DMS79 (cell line): ENCODE measurements around the gene AIFM3.
"Not testable (repeated sequence)": the region's sequence is repeated elsewhere in the genome, so short reads cannot be mapped to it uniquely, and the experiment has no call there.

Experiments used
- DNase-seq: peaks from one replicate; lab custom pipeline; 2025; lab: John Stamatoyannopoulos, UW

AIFM3 gene, protein sequence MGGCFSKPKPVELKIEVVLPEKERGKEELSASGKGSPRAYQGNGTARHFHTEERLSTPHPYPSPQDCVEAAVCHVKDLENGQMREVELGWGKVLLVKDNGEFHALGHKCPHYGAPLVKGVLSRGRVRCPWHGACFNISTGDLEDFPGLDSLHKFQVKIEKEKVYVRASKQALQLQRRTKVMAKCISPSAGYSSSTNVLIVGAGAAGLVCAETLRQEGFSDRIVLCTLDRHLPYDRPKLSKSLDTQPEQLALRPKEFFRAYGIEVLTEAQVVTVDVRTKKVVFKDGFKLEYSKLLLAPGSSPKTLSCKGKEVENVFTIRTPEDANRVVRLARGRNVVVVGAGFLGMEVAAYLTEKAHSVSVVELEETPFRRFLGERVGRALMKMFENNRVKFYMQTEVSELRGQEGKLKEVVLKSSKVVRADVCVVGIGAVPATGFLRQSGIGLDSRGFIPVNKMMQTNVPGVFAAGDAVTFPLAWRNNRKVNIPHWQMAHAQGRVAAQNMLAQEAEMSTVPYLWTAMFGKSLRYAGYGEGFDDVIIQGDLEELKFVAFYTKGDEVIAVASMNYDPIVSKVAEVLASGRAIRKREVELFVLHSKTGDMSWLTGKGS

DNA sequence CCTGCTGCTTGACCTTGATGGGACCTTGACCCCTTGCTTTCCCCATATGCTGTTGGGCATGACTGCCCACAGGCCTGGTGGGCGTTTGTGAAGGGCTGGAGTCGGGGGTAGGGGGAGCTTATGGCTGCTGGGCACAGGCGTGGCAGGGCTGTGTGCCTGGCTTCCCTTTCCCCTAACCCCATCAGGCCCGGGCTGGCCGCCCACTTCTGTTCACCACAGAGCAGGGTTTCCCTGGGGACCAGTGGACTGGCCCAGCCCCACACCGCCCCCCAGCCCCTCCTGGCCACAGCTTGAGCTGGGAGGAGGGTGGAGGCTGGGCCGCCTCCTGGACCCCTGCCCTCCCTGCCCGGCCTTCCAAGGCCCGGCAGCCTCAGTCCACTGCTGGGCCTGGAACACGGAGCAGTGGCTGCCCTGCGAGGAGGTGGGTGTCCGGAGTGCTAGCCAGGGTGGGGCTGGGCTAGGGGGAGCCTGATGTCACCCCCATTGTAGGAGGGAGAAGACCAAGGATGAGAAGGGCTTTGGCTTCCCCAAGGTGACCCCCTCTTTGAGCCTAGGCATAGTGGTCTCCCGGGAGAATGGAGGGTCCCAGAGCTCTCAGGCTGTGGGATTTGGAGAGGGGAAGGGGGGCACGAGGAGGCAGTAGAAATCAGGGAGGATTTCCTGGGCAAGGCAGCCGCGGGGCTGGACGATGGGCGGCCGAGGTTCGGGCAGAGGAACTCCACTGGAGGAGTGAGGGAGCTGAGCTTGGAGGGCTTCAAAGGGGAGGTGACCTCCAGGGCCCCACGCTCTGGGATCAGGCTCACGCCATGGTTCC lies at the start of gene AIFM3:
Gene AIFM3 (plus strand): TSS at position 373 of the 814 bp plus-strand sequence. CDS start 690 bp downstream, outside the sequence.
- DNase-seq: no peak

DNA sequence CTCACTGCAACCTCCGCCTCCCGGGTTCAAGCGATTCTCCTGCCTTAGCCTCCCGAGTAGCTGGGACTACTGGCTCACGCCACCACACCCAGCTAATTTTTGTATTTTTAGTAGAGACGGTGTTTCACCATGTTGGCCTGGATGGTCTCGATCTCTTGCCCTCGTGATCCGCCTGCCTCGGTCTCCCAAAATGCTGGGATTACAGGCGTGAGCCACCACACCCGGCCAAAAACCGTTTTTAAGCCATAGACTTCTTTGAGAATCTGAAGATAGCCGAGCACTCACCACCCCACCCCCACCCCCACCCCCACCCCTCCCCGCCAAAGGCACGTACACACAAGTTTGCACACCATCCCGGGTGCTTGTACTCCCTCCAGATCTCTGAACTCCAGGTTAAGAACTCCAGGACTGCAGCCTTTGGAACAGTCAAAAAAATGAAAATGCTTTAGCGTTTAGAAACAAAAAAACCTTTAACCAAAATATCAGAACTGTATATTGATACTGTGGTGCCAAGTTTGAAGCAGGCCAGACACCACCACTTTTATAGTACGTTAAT lies 48.3 kb upstream of the AIFM3 start:
- DNase-seq: no peak

DNA sequence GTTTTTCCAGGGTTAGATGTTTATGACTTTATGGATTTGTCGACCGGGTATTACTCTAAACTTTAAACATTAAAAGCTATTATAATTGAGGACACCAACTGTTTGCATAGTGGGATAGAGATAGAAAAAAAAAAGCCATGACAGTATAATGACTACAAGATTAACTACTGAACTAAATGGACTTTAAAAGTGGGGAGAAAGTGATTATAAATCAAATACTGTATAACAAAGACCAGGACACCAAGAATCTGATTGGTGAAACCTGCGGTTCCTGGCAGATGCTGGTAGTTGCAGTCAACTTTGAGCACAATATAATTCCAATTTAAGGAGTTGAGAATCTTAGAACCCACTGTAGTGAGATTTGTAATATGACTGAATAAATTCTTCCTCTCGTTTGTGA lies 47.3 kb upstream of the AIFM3 start:
- no peak for DNase-seq

DNA sequence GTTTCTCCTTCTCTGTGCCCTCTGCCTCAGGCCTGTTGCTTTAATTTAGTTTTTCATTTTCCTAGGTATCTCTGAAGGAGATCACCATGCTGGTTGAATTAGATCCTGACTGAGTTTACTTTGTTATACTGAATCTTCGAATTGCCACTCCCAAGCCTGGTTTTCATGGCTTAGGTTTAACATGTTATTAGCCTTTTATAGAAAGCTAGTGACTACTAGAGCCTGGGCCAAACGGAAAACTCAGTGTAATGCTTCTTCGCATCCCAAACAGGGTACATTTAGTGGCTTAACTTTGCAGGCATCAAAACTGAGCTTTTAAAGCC lies 46.2 kb upstream of the AIFM3 start:
- DNase-seq: no peak

DNA sequence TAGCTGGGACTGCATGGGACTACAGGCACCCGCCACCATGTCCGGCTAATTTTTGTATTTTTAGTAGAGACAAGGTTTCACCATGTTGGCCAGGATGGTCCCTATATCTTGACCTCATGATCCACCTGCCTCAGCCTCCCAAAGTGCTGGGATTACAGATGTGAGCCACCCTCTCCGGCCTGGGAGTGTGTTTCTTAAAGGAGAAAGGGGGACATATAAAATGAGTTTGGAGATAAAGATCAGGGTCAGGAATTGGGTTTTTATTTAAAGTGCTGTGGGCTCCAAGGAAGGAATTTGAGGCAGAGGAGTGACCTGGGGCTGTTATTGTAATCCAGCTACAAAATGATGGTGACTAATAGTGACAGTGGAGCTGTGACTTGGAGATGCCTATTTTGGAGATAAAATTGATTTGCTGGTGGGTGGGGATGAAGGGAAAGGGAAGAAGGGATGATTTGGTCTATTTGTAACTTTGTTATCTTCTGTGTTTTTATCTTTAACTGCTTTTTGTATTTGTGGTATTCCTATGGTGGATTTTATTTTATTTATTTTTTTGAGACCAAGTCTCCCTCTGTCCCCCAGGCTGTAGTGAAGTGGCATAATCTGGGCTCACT lies 44.8 kb upstream of the AIFM3 start:
- no peak for DNase-seq

DNA sequence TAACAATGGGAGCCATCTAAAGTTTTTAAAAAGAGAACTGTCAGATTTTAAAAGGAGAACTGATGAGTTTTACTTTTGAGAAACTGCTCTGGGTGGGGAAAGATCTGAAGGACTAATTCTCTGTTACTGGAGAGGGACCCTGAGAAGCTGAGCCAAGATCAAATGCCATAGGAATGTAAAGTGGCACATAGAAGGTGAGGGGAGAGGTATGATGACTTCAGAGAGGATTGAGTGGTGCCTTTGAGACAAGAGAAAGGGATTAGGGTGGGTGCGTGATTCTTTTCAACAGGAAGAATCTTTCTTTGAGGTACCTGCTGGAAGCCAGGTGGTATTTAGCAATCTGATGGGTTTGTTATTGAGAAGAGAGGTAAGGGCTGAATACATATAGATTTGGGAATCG lies 40.8 kb upstream of the AIFM3 start:
- DNase-seq: no peak

DNA sequence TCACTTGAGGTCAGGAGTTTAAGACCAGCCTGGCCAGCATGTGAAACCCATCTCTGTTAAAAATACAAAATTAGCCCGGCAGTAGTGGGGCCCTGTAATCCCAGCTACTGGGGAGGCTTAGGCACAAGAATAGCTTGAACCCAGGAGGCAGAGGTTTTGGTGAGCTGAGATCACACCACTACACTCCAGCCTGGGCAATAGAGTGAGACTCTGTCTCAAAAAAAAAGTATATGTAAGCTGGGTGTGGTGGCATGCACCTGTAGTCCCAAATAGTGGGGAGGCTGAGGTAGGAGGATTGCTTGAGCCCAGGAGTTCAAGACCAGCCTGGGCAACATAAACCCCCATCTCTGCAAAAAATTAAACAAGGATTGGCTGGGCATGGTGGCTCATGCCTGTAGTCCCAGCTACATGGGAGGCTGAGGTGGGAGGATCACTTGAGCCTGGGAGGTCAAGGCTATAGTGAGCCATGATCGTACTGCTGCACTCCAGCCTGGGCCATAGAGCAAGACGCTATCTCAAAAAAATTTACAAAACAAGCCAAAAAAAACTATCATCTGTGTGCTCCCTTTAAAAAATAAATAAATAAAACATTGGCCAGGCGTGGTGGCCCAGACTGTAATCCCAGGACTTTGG lies 39.0 kb upstream of the AIFM3 start:
- DNase-seq: no peak

DNA sequence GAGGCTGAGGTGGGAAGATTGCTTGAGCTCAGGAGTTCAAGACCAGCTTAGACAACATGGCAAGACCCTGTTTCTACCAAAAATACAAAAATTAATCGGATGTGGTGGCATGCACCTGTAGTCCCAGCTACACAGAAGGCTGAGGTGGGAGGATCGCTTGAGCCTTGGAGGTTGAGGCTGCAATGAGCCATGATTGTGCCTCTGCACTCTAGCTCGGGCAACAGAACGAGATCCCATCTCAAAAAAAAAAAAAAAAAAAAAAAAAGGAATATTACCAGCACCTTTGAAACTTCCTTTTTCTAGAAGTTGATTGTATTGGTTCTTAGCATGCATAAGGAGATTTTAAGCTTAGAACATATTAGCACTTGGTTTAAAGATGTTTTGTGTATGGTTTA lies 38.5 kb upstream of the AIFM3 start:
- DNase-seq: no peak

DNA sequence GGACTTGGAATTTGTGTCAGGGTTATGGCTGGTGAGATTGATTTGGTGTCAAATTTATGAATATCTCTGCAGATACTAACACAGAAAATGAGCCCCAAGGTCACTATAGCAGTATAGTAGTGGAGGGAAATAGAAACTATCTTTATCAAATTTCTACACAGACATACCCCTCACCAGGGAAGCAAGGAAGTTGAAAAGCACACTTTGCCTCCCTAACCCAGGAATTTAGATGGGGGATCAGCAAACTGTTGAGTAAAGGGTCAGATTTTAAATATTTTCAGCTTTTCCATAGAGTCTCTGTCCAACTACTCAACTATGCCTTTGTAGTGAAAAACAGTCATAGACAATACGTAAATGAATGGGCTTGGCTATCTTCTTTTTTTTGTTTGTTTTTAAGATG lies 37.1 kb upstream of the AIFM3 start:
- no peak for DNase-seq

DNA sequence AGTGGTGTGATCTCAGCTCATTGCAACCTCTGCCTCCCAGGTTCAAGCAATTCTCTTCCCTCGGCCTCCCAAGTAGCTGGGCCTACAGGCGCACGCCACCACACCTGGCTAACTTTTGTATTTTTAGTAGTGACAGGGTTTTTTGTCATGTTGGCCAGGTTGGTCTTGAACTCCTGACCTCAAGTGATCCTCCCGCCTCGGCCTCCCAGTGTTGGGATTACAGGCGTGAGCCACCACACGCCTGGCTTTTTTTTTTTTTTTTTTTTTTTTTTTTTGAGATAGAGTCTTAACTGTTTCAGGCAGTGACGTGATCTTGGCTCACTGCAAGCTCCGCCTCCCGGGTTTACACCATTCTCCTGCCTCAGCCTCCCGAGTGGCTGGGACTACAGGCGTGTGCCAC lies 36.6 kb upstream of the AIFM3 start:
- not testable (repeated sequence) for DNase-seq

DNA sequence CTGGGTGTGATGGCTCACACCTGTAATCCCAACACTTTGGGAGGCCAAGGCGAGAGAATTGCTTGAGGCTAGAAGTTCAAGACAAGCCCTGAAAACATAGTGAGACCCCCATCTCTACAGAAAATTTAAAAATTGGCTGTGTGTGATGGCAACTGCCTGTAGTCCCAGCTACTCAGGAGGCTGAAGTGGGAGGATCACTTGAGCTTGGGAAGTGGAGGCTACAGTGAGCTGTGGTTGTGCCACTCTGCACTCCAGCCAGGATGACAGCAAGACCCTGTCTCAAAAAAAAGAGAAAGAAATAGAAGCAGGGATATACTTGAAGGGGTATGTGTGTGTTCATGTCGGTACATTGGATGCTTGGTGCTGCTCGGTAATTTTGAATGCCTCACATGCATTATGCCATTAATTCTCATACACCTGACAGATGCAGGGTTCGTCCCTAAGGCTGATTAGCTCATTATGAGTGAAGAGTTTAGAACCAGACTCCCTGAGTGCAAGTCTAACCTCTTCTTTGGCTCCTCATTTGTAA lies 35.9 kb upstream of the AIFM3 start:
- no peak for DNase-seq

DNA sequence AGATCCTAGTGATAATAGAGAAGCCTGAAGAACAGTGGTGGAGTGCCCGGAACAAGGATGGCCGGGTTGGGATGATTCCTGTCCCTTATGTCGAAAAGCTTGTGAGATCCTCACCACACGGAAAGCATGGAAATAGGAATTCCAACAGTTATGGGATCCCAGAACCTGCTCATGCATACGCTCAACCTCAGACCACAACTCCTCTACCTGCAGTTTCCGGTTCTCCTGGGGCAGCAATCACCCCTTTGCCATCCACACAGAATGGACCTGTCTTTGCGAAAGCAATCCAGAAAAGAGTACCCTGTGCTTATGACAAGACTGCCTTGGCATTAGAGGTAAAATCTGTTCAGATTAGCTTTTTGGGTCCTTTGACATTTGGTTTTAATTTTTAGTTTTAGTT lies 33.1 kb upstream of the AIFM3 start:
- no peak for DNase-seq

DNA sequence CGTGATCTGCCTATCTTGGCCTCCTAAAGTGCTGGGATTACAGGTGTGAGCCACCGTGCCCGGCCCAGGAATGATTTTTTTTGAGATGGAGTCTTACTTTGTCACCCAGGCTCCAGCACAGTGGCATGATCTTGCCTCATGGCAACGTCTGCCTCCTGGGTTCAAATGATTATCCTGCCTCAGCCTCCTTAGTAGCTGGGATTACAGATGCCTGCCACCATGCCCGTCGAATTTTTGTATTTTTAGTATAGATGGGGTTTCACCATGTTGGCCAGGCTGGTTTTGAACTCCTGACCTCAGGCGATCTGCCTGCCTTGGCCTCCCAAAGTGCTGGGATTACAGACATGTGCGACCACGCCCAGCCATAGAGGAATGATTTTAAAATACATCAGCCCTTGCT lies 32.0 kb upstream of the AIFM3 start:
- DNase-seq: not testable (repeated sequence)

DNA sequence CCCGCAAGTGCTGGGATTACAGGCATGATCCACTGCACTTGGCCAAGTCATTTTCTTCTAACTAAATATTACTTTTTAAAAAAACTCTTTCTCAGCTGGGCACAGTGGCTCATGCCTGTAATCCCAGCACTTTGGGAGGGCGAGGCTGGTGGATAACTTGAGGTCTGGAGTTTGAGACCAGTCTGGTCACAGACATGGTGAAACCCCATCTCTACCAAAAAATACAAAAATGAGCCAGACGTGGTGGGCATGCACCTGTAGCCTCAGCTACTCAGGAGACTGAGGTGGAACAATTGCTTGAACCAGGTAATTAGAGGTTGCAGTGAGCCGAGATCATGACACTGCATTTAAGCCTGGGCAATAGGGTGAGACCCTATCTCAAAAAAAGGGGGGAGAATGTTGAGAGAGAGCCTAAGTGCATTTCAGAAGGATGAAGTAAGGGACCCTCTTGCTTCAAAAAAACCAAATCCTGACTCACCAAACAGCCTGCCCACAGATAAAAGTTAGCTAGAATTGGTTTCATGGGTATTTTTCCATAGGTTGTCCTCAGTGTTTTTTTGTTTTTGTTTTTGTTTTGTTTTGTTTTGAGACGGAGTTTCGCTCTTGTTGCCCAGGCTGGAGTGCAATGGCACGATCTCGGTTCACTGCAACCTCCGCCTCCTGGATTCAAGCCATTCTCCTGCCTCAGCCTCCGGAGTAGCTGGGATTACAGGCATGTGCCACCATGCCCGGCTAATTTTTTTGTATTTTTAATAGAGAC lies 31.1 kb upstream of the AIFM3 start:
- DNase-seq: not testable (repeated sequence)

DNA sequence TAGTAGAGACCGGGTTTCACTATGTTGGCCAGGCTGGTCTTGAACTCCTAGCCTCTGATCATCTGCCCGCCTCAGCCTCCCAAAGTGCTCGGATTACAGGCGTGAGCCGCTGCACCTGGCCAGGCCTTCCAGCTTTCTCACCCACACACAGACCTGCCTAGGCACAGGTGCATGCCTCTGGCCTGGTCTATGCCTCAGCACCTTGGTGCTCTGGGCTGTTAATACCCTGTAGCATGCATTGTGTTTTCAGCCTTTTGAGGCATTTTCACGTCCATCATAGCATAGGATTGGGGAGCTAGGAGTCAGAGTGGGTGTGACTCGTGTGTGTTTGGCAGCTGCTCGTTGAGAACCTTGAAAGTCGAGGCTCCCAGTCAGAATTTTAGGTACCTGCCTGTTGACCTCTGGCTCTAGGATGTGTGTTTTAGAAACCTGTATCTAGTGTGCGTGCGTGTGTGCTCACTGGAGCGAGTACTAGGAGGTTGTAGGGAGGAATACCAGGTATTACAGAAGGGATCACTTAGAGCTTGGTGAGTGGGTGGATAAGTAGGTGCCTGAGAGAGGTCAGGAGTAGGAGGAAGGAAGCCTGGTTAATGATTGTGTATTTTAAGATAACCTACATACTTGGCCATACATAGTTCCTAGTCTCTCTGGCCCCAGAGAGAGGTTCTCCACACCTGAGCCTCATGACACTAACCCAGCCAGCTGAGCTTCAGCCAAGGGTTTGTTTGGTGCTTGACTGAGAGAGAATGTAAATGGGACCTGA lies 29.8 kb upstream of the AIFM3 start:
- no peak for DNase-seq

DNA sequence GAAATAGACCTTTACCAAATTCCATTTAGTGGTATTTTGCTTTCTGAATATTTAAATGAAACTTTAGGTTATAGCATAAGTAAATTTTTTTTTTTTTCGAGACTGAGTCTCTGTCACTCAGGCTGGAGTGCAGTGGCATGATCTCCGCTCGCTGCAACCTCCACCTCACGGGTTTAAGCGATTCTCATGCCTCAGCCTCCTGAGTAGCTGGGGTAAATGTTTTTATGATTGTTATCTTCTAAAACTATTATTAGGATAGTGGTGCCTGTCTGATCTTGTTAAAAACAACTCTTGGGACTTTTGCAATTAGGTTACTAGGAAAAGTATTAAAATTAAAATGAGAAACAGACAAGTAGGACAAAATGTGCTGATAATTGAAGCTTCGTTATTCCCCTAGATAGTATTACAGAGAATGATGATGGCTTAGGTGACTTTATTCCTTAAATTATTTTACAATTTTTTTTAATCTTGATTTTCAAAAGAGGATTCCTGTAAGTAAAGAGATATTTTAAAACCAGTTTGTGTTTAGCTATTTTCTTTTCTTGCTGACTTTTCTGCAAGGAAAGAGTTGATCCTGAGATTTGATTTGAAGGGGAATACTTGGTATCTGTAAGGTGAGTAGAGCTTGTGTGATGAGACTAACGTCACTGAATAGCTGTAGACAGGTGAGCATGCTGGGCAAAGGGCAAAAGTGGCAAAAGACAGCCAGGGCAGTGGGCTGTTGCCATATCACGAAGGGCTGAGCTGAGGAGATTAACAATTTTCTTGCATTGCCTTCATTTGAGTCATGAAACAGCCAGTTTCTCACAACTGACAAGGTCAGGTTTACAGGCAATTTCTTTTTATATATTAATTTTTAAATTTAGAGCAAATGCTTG lies 29.0 kb upstream of the AIFM3 start:
- no peak for DNase-seq

DNA sequence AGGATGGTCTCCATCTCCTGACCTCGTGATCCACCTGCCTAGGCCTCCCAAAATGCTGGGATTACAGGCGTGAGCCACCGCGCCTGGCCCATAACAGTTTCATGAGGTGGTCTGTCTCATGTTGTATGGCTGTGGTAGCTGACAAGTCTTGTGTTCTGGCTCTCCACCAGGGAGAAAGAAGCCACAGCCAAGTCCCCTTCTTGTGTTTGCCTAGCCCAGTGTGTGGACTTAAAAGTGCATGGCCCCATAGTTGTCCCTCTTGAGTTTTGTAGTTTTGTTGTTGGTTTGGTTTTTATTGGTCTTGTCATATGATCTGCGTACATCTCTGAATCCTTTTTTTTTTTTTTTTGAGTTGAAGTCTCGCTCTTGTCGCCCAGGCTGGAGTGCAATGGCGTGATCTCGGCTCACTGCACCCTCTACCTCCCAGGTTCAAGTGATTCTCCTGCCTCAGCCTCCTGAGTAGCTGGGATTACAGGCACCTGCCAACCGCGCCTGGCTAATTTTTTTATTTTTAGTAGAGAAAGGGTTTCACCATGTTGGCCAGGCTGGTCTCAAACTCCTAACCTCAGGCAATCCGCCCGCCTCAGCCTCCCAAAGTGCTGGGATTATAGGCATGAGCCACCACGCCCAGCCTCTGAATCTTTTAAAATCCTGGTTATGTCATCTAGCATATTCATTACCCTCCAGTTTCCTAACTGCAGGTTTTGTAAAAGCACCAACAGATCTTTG lies 27.4 kb upstream of the AIFM3 start:
- DNase-seq: not testable (repeated sequence)

DNA sequence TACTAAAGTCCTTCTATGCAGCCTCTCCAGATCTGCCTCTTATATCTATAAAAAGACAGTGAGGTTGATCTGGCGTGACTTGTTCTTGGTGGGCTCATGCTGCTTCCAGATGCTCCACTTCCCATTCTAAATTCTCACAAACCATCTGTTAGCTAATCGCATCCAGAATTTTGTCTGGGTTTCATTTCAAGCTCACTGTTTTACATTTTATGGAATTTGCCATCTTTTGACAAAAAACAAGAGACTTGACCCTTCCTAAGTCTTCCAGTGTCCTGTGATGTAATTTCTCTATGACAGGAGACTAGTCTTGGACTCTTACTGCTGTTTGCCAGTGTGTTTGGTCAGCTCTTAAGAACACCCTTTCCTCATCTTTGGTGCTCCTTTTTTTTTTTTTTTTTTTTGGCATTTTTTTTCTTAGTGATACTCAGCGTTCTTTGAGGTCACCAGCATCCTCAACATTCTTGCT lies 26.8 kb upstream of the AIFM3 start:
- DNase-seq: no peak
